NCI-H1417 (cell line): Measurements from ENCODE around the gene NAXE.
A peak's percentile ranks its signal among the peaks of the same experiment; 100 is the strongest.
"Not testable (repeated sequence)": the region's sequence is repeated elsewhere in the genome, so short reads cannot be mapped to it uniquely, and the experiment has no call there.

Experiments
- DNase-seq, 3 experiments: peaks; one replicate each; lab custom pipeline; 2025; lab: John Stamatoyannopoulos, UW

The NAXE gene

DNA sequence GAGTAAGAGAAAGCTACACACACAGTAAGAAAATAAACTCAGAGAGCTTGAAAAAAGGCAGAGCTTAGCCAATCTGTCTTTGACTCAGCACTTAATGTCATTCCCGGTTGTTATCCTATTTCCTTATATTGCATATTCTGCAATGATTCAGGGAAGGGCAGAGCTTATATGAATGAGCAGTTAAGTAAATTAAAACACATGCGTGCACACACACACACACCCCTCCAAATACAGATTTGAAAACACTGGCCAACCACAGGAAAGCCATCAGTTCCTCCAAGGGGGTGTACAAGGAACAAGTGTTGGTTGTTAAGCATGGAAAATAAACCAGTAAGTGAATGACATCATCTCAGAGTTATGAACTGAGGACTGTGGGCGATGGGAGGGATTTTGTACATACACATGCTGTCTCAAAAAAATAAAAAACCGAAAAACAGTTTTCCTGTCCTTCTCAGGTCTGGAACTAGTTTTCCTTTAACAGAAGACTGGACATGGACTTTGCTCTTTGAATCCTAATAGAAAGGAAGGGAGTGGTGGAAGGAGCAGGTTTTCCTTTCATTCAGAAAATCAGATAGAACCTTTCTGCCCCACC, 20.2 kb upstream of the NAXE start:
- DNase-seq = no peak

DNA sequence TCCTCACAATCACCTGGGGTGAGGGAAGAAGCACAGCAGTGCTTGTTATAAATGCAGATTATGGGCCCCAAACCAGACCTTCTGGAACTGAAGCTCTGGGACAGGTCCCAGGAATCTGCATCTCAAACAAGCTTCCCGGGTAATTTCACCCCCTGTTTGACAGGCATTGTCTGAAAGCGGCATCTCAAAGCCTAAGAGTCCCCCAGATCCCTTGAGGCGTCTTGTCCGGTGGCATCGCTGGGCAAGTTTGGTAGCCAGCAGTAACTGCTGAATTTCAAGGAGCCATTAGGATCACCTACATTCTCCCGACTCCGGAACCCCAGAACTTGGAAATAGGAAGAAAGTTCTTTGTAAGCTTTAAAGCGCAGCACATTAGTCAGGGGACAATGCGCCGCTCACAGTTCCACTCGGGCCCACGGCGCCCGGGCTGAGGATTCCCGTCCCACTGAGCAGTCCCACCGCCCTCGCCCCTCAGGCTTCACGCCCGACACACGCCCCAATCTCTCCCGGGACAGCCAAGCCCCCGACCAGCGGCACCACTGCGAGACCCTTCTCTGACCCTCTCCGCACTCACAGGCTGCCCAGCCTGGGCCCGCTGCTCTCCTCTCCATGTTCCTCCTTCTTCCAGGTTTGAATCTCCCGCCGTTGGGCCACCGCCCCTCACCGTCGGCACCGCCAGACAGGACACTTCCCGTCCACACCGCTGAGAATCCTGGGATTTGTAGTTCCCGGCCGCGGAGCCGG, 19.5 kb upstream of the NAXE start, which contains the start of gene IQGAP3:
TSS of gene IQGAP3 (minus strand) at position 647 of the 744 bp plus-strand sequence. CDS start at position 611, 36 bp downstream.
- DNase-seq = peak; percentile 81 to 91 (median 88)

DNA sequence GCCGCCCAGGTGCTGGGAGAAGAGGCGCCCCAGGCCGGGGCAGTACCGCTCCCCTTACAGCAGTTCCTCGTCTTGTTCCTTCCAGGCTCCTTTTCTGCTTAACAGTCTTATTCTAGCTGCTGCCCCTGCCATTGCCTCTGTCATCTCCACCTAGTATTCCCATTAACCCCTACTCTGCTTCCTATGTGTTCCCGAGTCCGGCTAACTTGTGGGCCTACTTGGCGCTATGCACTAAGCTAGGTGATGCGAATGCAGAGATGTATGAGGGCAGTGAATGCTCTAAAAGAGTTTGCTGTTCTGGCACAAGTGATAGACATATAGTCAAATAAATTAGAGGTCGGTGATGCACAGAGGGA, 18.9 kb upstream of the NAXE start:
- DNase-seq = no peak

DNA sequence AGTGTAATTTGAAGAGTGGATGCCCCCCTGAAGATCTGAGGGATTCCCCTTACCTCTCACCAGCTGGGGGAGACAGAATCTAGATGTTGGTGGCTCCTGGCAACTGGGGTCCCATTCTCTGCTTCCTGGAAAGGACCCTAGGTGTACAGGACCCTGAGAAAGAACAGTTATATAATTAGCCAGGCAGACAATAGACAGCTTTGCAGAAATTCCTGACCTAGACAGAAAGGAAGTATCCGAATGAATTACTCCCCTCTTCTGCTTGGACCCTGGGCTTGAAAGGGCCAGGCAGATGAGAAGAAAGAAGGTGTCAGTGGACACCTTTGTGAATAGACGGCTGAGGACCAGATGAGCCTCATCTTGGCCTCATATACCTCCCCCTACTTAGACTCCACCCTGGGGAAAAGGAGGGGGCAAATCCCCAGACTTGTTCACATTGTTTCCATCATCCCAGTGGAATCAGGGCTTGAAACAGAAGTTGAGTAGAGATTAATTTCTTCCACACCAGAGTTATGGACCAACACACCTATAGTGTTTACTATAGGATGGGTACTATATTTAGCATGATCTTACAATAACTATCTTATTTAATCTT, 17.4 kb upstream of the NAXE start:
- no peak for DNase-seq

DNA sequence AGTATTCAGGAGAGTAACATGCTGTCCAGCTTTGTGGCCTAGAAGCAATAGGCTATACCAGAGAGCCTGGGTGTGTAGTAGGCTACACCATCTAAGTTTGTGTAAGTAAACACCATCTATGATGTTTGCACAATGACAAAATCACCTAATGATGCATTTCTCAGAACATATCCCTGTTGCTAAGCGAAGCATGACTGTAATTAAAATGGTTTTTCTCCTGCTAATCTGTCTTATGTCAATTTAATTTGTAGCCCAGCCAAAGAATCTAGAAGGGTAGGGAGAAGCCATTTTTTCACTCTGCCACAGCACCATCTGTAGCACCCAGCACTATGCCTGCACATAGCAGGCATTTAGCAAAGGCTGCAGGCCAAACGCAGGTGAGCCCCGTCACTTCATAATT, 14.0 kb upstream of the NAXE start:
- peak in 2 of 3 experiments; percentile 48 to 71 for DNase-seq

DNA sequence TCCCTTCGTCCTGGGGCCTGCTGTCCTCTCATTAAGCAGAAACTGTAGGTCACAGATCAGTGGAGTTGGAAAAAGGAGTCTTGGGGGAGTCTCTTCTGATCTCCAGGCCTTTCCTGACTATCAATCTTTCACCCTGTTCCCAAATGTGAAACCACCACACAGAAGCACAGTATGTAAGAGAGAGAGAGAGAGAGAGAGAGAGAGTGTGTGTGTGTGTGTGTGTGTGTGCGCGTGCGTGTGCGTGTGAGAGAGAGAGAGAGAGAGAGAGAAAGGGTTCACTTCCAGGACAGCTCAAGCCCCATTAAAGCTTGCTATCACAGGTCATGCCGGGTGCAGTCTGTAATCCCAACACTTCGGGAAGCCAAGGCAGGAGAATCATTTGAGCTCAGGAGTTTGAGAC, 13.5 kb upstream of the NAXE start:
- DNase-seq = peak in 1 of 3 experiments; percentile 66

DNA sequence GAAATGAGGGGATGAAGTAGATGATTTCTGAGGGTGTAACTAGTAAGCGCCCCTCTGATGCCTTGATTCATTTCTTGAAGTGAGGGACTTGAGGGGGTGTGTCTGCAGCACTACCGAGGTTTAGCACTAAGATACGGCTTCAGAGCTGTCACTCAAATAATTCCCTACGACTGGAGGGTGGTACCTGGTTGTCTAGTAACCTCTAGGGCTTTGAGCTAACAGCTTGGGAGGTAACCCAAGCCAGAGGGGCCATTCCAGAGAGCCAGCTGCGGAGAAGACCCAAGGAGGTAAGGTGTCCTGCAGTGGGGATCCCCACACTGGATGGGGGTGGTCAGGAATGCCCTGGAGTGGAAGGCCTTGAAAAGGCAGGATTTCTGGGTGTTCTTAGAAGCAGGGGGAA, 12.1 kb upstream of the NAXE start, which contains the start of gene TTC24:
TSS of gene TTC24 (plus strand) at position 252 of the 400 bp plus-strand sequence. CDS start 1,642 bp downstream, outside the sequence.
- DNase-seq = peak in 1 of 3 experiments; percentile 34

DNA sequence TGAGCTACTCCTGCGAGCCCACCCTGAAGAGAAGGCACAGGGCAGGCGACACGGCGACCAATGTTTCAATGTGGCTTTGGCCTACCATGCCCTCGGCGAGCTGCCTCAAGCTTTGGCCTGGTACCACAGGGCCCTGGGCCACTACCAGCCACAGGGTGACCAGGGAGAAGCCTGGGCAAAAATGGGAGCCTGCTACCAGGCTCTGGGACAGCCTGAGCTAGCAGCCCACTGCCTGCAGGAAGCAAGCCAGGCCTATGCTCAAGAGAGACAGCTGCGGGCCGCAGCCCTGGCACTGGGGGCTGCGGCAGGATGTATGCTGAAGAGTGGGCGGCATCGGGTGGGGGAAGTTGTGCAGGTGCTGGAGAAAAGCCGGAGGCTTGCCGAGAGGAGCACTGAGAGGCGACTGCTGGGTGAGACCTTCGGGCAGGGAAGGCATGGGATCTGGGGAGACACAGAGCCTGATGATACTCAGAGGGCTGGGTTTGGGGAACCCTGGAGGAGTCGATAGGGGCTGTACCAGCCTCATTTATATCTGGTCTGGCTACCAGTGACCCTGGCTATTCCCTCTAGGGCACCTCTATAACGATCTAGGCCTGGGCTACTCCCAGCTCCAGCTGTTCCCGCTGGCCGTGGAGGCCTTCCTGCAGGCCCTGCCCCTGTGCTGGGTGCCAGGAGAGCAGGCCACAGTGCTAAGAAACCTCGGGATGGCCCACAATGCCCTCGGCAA, 9.8 kb upstream of the NAXE start:
- no peak for DNase-seq

DNA sequence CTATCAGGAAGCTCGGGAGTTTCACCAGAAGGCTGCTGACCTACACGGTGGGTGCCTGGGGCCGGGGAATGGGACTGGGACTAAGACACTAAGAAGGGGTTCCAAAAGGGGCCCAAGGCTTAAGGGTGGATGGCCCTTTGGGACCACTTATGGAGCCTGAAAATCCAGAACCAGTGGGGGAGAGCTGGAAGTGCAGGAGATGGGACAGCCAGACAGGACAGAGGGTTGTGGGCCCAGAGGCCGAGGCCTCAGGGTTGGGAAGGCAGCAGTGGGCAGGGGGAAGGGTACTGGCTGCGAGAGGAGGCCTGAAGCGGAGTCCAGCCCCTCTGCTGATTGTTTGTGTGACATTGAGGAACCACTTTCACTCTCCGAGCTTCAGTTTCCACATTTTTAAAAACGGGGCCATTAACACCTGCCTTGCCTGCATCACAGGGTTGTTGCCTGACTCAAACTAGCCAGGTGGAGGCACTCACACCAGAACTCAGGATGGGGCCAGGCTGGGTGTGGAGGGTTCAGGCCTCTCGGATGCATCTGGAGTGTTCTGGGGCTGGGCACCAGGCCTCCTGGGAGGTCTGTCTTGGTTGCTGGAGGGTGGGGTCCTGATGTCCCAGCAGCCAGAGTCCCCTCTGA, 9.1 kb upstream of the NAXE start:
- no peak for DNase-seq

DNA sequence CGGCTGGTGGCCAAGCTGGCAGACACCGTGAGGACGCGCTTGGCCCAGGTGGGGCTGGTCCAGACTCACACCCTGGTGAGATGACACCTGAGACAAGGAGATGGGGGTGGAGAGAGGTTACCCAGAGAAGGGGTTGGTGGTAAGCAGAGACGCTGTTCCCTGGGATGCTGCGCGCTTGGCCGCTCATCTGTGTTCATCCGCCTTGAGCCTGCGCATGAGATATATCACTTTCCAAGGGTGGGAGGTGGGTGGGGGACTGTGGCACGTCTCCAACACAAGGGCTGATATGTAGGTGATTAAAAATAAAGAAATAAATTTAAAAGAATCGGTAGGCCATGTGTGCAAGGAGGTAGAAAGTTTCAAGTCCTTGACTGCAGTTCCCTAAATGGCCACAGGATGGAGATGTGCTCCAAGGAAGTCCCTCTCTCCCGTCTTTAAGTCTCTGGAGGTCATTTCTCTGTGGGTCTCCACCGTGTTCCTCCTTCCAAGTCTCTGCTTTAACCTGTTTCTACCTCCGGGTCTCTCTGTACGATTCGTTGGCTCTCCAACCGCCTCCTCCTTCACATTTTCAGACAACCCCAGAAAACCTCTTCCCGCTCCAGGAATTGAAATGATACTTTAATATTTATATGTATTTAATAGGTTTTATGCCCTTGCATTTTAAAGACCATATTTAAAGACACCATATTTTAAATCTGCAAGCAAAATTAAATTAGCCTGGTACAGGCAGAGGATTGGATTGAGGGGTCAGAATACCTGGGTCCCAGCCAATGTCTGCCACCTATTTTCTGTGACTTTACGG, 7.6 kb upstream of the NAXE start:
- peak; percentile 54 to 90 (median 89) for DNase-seq

DNA sequence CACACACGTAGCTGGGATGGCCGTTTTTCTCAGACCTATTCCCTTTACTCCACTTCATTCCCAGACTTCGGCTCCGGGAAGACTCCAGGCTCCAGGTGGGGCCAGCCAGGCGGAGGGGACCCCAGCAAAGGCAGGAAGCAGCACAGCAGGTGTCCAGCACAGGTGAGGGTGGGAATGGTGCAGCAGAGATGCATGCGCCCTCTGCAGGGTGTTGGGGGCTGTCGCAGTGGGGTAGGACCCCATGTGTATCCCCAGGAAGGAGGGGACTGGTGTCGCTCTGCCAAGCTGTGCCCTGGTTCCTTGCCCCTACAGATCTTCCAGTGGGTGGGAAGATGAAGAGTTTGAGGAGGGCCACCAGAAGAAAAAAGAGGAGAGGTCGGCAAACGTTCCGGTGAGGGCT, 6.8 kb upstream of the NAXE start:
- DNase-seq = peak in 2 of 3 experiments; percentile 33 to 43

DNA sequence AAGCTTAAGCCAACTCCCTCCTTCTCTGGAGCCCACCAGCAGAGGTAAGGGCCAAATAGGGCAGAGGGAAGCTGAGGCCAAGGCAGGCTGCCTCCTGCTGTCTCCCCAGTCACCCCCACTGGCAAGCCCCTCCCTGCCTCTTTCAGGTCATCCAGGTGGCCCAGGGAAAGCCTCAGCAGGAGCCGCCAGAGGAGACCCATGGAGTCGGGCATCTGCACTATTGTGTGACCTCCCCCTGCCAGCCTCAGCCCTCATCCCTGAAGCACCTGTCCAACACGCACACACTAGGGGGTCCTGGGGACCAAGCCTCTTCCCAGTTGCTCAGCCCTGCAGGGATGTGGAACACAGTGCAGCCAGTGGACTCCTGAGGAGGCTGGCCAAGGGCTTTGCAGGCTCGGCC, 5.3 kb upstream of the NAXE start:
- peak in 2 of 3 experiments; percentile 30 to 66 for DNase-seq

DNA sequence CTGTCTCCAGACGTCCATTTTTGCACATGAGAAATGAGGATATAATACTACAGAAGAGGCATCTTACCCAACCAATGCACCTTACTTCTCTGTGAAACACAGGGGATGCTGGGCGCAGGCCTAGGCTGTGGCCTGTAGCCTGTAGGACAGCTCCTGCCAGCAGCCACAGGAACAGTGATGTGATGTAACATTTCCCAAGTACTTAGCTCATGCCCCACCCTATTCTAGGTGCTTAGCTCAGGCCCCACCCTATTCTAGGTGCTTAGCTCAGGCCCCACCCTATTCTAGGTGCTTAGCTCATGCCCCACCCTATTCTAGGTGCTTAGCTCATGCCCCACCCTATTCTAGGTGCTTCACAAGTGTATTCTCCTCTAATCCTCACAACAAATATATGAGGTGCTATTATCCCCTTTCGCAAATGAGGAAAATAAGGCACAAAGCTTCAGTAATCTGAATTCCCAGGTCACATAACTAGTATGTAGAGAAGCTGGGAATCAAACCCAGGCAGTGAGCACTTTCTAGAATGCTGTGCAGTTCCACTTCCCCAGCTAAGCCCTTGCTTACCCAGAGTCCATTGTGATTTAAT, 4.6 kb upstream of the NAXE start:
- DNase-seq = no peak

DNA sequence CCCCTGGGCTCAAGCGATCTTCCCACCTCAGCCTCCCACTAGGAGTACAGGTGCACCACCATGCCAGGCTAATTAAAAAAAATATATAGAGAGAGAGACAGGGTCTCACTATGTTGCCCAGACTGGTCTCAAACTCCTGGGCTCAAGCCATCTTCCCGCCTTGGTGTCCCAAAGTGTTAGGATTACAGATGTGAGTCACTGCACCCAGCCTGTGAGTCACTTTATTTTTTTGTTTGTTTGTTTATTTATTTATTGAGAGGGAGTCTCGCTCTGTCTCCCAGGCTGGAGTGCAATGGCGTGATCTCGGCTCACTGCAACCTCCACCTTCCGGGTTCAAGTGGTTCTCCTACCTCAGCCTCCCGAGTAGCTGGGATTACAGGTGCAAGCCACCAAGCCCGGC, 3.6 kb upstream of the NAXE start:
- not testable (repeated sequence) for DNase-seq

DNA sequence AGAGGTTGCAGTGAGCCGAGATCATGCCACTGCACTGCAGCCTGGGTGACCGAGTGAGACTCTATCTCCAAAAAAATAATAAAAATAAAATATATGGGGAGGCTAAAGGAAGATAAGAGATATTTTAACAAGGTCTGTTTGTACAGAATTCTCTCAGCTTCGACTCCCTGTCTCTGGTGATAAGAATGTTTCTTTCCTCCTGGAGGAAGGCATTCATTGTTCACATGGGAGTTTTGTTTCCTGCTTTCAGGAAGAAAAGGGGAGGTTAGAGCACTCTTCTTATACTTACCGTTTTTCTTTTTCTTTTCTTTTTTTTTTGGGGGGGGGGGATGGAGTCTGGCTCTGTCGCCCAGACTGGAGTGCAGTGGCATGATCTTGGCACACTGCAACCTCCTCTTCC, 2.0 kb upstream of the NAXE start:
- DNase-seq = no peak

DNA sequence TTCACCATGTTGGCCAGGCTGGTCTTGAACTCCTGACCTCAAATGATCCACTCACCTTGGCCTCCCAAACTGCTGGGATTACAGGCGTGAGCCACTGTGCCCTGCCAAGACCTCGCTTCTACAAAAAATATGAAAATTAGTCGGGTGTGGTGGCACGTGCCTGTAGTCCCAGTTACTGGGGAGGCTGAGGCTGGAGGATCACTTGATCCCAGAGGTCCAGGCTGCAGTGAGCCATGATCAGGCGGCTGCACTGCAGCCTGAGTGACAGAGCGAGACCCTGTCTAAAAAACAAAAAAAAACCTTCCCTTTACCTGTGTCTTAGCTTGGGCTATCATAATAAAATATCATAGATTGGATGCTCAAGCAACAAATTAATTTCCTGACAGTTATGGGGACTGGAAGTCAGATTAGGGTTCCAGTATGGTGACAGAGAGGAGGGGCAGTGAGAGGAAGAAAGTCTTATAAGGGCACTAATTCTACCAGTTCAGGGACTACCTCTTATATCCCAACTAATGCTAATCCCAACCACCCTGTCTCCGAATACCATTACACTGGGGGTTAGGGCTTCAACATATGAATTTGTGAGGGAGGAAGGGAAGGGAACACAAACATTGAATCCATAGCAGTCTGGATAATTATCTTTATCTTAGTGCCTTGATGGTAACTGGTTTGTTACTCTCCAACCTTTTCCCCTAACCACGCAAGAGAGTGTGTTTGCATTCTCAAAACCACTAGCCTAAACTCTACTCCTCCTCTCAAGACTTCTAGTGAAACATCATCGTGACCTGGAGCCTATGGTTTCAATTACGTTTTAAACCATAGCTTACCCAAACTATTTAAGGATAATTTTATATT, 1.0 kb upstream of the NAXE start:
- DNase-seq = no peak

DNA sequence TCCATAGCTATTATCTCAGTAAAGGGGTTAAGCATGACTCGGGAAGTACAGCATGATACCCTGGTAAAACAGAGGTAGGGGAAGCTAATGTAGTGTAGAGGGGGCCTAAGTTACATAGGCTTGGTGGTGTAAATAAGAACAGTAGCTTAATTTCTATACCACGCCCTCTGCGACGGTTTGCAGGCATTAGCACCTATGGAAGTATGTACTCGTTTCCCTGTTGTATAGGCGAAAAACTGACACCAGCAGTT, 470 bp upstream of the NAXE start:
- no peak for DNase-seq

DNA sequence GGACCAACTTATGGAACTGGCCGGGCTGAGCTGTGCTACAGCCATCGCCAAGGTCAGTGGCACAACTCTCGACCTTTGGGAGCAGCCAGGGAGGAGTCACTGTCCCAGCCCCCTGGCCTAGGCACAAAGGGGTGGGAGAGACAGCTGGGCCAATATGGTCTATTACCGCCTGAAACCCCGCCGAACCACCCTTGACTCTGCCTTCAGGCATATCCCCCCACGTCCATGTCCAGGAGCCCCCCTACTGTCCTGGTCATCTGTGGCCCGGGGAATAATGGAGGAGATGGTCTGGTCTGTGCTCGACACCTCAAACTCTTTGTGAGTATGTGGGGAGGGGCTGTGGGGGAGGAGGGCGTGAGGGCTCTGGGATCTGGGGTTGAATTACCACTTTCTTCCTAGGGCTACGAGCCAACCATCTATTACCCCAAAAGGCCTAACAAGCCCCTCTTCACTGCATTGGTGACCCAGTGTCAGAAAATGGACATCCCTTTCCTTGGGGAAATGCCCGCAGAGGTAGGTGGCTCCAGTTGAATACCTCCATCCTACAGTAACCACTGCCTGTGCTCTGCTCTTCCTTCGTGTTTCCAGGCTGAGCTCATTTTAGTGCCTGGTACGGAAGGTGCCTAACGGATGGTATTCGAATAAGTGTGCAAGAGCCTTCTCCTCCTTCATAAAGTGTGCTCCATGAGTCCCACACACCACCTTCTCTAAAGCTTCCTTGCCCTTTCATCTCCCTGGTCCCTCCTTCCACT, 758 bp downstream of the NAXE start:
- no peak for DNase-seq

DNA sequence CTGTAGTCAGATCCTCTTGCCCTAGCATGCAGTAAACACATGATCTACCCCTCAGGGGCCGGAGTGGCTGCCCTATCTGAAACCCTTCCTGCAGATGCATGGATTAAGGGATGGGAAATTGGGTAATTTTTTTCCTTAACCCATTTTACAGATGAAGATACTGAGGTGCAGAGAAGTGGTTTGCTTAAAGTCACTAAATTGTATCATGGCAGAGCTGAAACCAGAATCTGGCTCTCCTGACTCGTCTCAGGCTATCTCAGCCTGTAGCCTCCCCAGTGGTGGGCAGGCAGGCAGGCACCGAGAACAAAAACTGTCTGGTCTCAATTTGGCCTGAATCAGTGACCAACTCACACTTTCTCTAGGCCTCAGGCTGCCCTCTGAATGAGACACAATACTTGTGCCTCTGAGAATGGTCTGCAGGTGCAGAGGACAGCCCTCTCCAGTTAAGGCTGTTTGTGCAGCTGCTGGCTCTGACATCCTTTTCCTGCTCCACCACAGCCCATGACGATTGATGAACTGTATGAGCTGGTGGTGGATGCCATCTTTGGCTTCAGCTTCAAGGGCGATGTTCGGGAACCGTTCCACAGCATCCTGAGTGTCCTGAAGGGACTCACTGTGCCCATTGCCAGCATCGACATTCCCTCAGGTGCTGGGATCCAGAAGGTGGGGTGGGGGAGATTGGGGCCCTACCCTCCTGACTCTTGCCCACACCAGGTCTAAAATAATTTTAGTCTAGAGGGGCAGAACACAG, 1.5 kb downstream of the NAXE start:
- DNase-seq = peak in 1 of 3 experiments; percentile 53
